Cerebellar nuclear complex (tissue), 1 donor: Measurements from ENCODE around the gene TMEM200C.
"Not testable (repeated sequence)": the region's sequence is repeated elsewhere in the genome, so short reads cannot be mapped to it uniquely, and the experiment has no call there.

ENCODE experiments used
- DNase-seq, 2 experiments: peaks; one replicate each; lab custom pipeline; 2025; lab: John Stamatoyannopoulos, UW

TMEM200C gene

GRCh38 chr18:5891854-5892215, 3.5 kb downstream of the TMEM200C start:
- no peak for DNase-seq

GRCh38 chr18:5891184-5891853, 4.0 kb downstream of the TMEM200C start:
- DNase-seq: no peak

GRCh38 chr18:5890331-5891183, 4.8 kb downstream of the TMEM200C start:
- DNase-seq: no peak

- DNase-seq: no peak
Measured at GRCh38 chr18:5885361-5885760, 10.0 kb downstream of the TMEM200C start.

GRCh38 chr18:5884375-5884774, 10.9 kb downstream of the TMEM200C start:
- no peak for DNase-seq

- peak in 1 of 2 experiments; percentile 2 for DNase-seq
Measured at GRCh38 chr18:5879479-5879882, 15.8 kb downstream of the TMEM200C start.

GRCh38 chr18:5876891-5877290, 18.4 kb downstream of the TMEM200C start:
- no peak for DNase-seq

- no peak for DNase-seq
Measured at GRCh38 chr18:5874336-5874735, 21.0 kb downstream of the TMEM200C start.

- DNase-seq: no peak
Measured at GRCh38 chr18:5872886-5873285, 22.4 kb downstream of the TMEM200C start.

- no peak for DNase-seq
Measured at GRCh38 chr18:5871426-5871825, 23.9 kb downstream of the TMEM200C start.

GRCh38 chr18:5868218-5868854, 27.0 kb downstream of the TMEM200C start:
- no peak for DNase-seq

- no peak for DNase-seq
Measured at GRCh38 chr18:5865521-5865920, 29.8 kb downstream of the TMEM200C start.

- not testable (repeated sequence) for DNase-seq
Measured at GRCh38 chr18:5862127-5862526, 33.2 kb downstream of the TMEM200C start.

- no peak for DNase-seq
Measured at GRCh38 chr18:5857180-5857579, 38.1 kb downstream of the TMEM200C start.

GRCh38 chr18:5853253-5853652, 42.1 kb downstream of the TMEM200C start:
- DNase-seq: no peak

- DNase-seq: no peak
Measured at GRCh38 chr18:5851998-5852397, 43.3 kb downstream of the TMEM200C start.

- no peak for DNase-seq
Measured at GRCh38 chr18:5842653-5843052, 52.7 kb downstream of the TMEM200C start.

GRCh38 chr18:5841518-5841917, 53.8 kb downstream of the TMEM200C start:
- DNase-seq: no peak

GRCh38 chr18:5840547-5840946, 54.8 kb downstream of the TMEM200C start:
- no peak for DNase-seq

GRCh38 chr18:5840025-5840424, 55.3 kb downstream of the TMEM200C start:
- no peak for DNase-seq

GRCh38 chr18:5839102-5839501, 56.2 kb downstream of the TMEM200C start:
- no peak for DNase-seq
